ENCODE results near the gene FGGY. TPM values are rescaled to one million over a fixed set of nuclear protein-coding genes. Genes with fewer than 3 reads are reported as not detected.

The FGGY gene
- total RNA-seq, 1 experiment from 2014 or later: 17.8 TPM

- no TSS peak for BruUV-seq (replicated peaks)
- no peaks in the 10 kb centered on the region for H3K79me2 ChIP-seq (ENCODE audit: low read depth)
- DNase-seq: peak in 1 of 2 experiments; percentile 36
- peaks cover 19% of the 10 kb centered on the region for H3F3A ChIP-seq (ENCODE audit: insufficient read depth, low read depth)
- no peak overlapping the region for H2AFZ ChIP-seq
- CTCF ChIA-PET: no interaction called here
- H3K9me2 ChIP-seq (ENCODE audit: insufficient read depth): no peaks in the 10 kb centered on the region
- no peak overlapping the region for H3K4me3 ChIP-seq
- no peak for TF ChIP-seq EZH2 (IDR thresholded peaks at IDR 0.05; ENCODE audit: low read depth)
- TF ChIP-seq, protein P1, sequence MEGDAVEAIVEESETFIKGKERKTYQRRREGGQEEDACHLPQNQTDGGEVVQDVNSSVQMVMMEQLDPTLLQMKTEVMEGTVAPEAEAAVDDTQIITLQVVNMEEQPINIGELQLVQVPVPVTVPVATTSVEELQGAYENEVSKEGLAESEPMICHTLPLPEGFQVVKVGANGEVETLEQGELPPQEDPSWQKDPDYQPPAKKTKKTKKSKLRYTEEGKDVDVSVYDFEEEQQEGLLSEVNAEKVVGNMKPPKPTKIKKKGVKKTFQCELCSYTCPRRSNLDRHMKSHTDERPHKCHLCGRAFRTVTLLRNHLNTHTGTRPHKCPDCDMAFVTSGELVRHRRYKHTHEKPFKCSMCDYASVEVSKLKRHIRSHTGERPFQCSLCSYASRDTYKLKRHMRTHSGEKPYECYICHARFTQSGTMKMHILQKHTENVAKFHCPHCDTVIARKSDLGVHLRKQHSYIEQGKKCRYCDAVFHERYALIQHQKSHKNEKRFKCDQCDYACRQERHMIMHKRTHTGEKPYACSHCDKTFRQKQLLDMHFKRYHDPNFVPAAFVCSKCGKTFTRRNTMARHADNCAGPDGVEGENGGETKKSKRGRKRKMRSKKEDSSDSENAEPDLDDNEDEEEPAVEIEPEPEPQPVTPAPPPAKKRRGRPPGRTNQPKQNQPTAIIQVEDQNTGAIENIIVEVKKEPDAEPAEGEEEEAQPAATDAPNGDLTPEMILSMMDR (conservative IDR thresholded peaks at IDR 0.05): no peak
- H3K4me2 ChIP-seq: no peak overlapping the region
- peaks cover 25% of the 10 kb centered on the region for H3K4me1 ChIP-seq (replicated peaks; ENCODE audit: insufficient read depth)
- H4K20me1 ChIP-seq (ENCODE audit: insufficient read depth): no peaks in the 10 kb centered on the region
- no peak overlapping the region for H3K27ac ChIP-seq
- no peaks in the 10 kb centered on the region for H3K9me3 ChIP-seq (ENCODE audit: insufficient read depth, low read depth)
- no peaks in the 10 kb centered on the region for H3K36me3 ChIP-seq (ENCODE audit: low read depth)
- H3K27me3 ChIP-seq (ENCODE audit: insufficient read depth, low read depth): no peaks in the 10 kb centered on the region
- intact Hi-C loops (cut with micrococcal nuclease; ENCODE audit: unreplicated experiment): loop anchor here (10.0 kb wide), 1 partner anchor 278 kb away; no protein-coding TSS in a partner anchor
- POLR2A ChIA-PET (ENCODE audit: unreplicated experiment): no interaction called here
These were observed 126.2 kb downstream of the FGGY start for GRCh38 chr1:59422921-59423575.

DNA sequence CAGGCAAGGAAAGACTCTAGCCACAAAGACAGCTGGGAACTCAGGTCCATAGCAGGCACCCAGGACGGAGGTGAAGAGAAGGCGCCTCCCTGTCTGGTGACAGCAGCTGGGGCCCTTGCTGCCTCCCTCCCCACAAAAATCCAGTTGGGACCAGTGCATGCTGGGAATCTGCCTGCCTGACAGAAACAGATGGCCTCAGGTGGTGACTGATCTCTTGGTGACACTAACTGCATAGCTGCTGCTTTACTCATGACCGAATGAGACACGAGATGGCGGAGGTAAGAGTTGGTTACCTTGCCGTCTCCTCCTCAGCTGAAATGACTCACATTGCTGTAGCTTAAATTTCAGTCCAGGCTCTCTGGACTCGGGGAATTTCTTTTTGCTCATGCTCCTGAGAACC, 130.3 kb downstream of the FGGY start:
- peak overlapping the region; percentile 48; the same call in 1 of the 2 replicates for H3K4me3 ChIP-seq
- peak overlapping the region; percentile 77 for H3K4me2 ChIP-seq
- CTCF ChIA-PET: interaction anchor here (0.5 kb wide), 1 partner anchor 61 kb away, joined by 4 read pairs; no protein-coding TSS in a partner anchor
- peak overlapping the region; percentile 56; the same call in 1 of the 2 replicates for H2AFZ ChIP-seq
- intact Hi-C loops (cut with micrococcal nuclease; ENCODE audit: unreplicated experiment): loop anchor here (1.0 to 10.0 kb wide), 8 partner anchors 52 to 643 kb away; partner anchors contain the start of genes FGGY and JUN
- H4K20me1 ChIP-seq (ENCODE audit: insufficient read depth): no peaks in the 10 kb centered on the region
- no peaks in the 10 kb centered on the region for H3K36me3 ChIP-seq (ENCODE audit: low read depth)
- POLR2A ChIA-PET (ENCODE audit: unreplicated experiment): interaction anchor here (0.5 to 1.3 kb wide), 5 partner anchors 131 to 848 kb away, joined by 4 to 10 read pairs (median 7); partner anchors contain the start of genes FGGY and JUN
- TF ChIP-seq EZH2 (IDR thresholded peaks at IDR 0.05; ENCODE audit: low read depth): no peak
- TF ChIP-seq, protein P1 (conservative IDR thresholded peaks at IDR 0.05): no peak
- peaks cover 45% of the 10 kb centered on the region for H3K4me1 ChIP-seq (replicated peaks; ENCODE audit: insufficient read depth)
- peak overlapping the region; percentile 76 for H3K27ac ChIP-seq
- no peaks in the 10 kb centered on the region for H3K27me3 ChIP-seq (ENCODE audit: insufficient read depth, low read depth)
- no peaks in the 10 kb centered on the region for H3K9me2 ChIP-seq (ENCODE audit: insufficient read depth)
- no peaks in the 10 kb centered on the region for H3K9me3 ChIP-seq (ENCODE audit: insufficient read depth, low read depth)
- H3K79me2 ChIP-seq (ENCODE audit: low read depth): no peaks in the 10 kb centered on the region
- no TSS peak for BruUV-seq (replicated peaks)
- peaks cover 25% of the 10 kb centered on the region for H3F3A ChIP-seq (ENCODE audit: insufficient read depth, low read depth)
- peak; percentile 90 to 96 for DNase-seq

DNA sequence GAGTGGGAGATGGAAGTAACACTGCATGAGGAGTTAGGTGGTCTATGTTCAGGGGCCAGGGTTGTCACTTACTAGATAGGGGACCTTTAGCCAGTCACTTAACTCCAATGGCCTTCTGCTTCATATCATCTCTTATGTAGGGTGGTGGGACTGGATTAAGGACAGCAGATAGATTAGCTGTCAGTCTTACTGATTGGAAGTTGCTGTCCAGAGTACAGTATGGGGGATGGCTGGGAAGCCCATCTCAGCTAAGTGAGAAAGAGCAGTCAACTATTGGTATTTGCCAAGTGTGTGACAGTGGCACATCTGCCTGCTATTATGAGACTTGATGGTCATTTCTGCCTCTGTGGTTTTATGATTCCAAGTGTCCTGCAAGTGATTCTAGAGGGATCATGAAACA, 130.9 kb downstream of the FGGY start:
- peaks cover 51% of the 10 kb centered on the region for H3K4me1 ChIP-seq (replicated peaks; ENCODE audit: insufficient read depth)
- intact Hi-C loops (cut with micrococcal nuclease; ENCODE audit: unreplicated experiment): loop anchor here (1.0 to 10.0 kb wide), 8 partner anchors 53 to 643 kb away; partner anchors contain the start of genes FGGY and JUN
- H2AFZ ChIP-seq: no peak overlapping the region; the same call in 1 of the 2 replicates
- peak overlapping the region; percentile 77 for H3K4me2 ChIP-seq
- H3F3A ChIP-seq (ENCODE audit: insufficient read depth, low read depth): peaks cover 25% of the 10 kb centered on the region
- TF ChIP-seq, protein P1 (conservative IDR thresholded peaks at IDR 0.05): no peak
- TF ChIP-seq EZH2 (IDR thresholded peaks at IDR 0.05; ENCODE audit: low read depth): no peak
- BruUV-seq (replicated peaks): no TSS peak
- ChIA-PET POLR2A (ENCODE audit: unreplicated experiment) (interaction anchor here (0.5 to 1.3 kb wide), 2 partner anchors 514 to 645 kb away, joined by 4 to 7 read pairs; partner anchors contain the start of gene JUN), CTCF (interaction anchor here (0.5 kb wide), 1 partner anchor 61 kb away, joined by 4 read pairs; no protein-coding TSS in a partner anchor)
- peak overlapping the region; percentile 76 for H3K27ac ChIP-seq
- no peaks in the 10 kb centered on the region for H3K79me2 ChIP-seq (ENCODE audit: low read depth)
- H3K4me3 ChIP-seq: peak overlapping the region; percentile 31; the same call in 1 of the 2 replicates
- no peaks in the 10 kb centered on the region for H3K27me3 ChIP-seq (ENCODE audit: insufficient read depth, low read depth)
- H3K9me3 ChIP-seq (ENCODE audit: insufficient read depth, low read depth): 0 out of 2 replicates have a peak, but pooled peaks cover 3% of the 10 kb centered on the region
- no peaks in the 10 kb centered on the region for H3K9me2 ChIP-seq (ENCODE audit: insufficient read depth)
- H4K20me1 ChIP-seq (ENCODE audit: insufficient read depth): no peaks in the 10 kb centered on the region
- DNase-seq: no peak
- no peaks in the 10 kb centered on the region for H3K36me3 ChIP-seq (ENCODE audit: low read depth)
